GM12878 (cell line): ENCODE results near the gene RIOX2. TPM values are rescaled to one million over a fixed set of nuclear protein-coding genes. Genes with fewer than 3 reads are reported as not detected.

ENCODE experiments used
- ATAC-seq: fragments of 200-7000 bp; cut with Tn5 transposase; 3 replicates; pipeline ENCODE4 v1.9.1; 2020; ENCODE audit warnings: mild to moderate bottlenecking, moderate library complexity
- BruUV-seq: library from RNA; stranded (reverse); fragments of 400-500 nt; replicated peaks from 2 replicates; lab custom pipeline; 2021; lab: Mats Ljungman, UMichigan
- CTCF ChIA-PET: fragments of 300-600 bp; sonication (Branson Sonifier 250); formaldehyde crosslinking; extraction: SDS; loops from one replicate; lab custom pipeline; 2021; ENCODE audit warnings: inconsistent platforms; lab: Yijun Ruan, JAX
- POLR2A ChIA-PET: fragments of 350-600 bp; formaldehyde crosslinking; extraction: SDS; loops from one replicate; lab custom pipeline; 2021; ENCODE audit warnings: inconsistent platforms; lab: Charles Lee
- RAD21 ChIA-PET: fragments of 300-600 bp; sonication (Branson Sonifier 250); formaldehyde crosslinking; loops from one replicate; lab custom pipeline; 2023; ENCODE audit warnings: antibody characterized with exemption; ENCODE audit not compliant: unreplicated experiment; lab: Charles Lee
- SMC1A ChIA-PET: fragments of 300-600 bp; sonication (Branson Sonifier 250); formaldehyde crosslinking; loops from one replicate; lab custom pipeline; 2023; ENCODE audit not compliant: unreplicated experiment, uncharacterized antibody; lab: Charles Lee
- DNase-seq: peaks from one replicate; pipeline ENCODE4 v3.0.0-alpha.2; 2011; ENCODE audit warnings: low read depth, low spot score
- FAIRE-seq: peaks from 3 replicates; lab custom pipeline; 2011; peaks lifted over from hg19 to GRCh38; lab: Jason Lieb, UNC
- H2AFZ ChIP-seq: 2 replicates; pipeline ENCODE4 v1.6.0; 2011; ENCODE audit warnings: low read depth, low read length, control low read depth; ENCODE audit not compliant: control insufficient read depth
- H3K27ac ChIP-seq: 2 replicates; pipeline ENCODE4 v1.5.1; 2011; ENCODE audit warnings: control low read depth; ENCODE audit not compliant: control insufficient read depth, insufficient read depth
- H3K27me3 ChIP-seq, 2 experiments: replicated peaks in 1 of 2; 2 replicates each; pipeline versions ENCODE4 v1.6.0 to v1.6.1; 2011; ENCODE audit warnings: low read length in 1 of 2; ENCODE audit not compliant: control insufficient read depth in 2 of 2, insufficient read depth in 2 of 2
- H3K36me3 ChIP-seq, 2 experiments: 2 replicates each; pipeline ENCODE4 v1.5.1; 2011; ENCODE audit warnings: low read length in 1 of 2; ENCODE audit not compliant: control insufficient read depth in 2 of 2, insufficient read depth in 2 of 2
- H3K4me1 ChIP-seq: 2 replicates; pipeline ENCODE4 v1.6.1; 2011; ENCODE audit warnings: mild to moderate bottlenecking, low read length, moderate library complexity, mixed read lengths; ENCODE audit not compliant: control insufficient read depth, insufficient read depth
- H3K4me2 ChIP-seq: 2 replicates; pipeline ENCODE4 v1.6.0; 2011; ENCODE audit warnings: control low read depth; ENCODE audit not compliant: control insufficient read depth, insufficient read depth
- H3K4me3 ChIP-seq: fragments of 200-600 bp; sonication (generic); 2 replicates; pipeline ENCODE4 v1.5.1; 2016
- H3K79me2 ChIP-seq: 2 replicates; pipeline ENCODE4 v1.6.0; 2011; ENCODE audit warnings: low read length; ENCODE audit not compliant: control insufficient read depth, insufficient read depth
- H3K9ac ChIP-seq: 2 replicates; pipeline ENCODE4 v1.8.0; 2011; ENCODE audit warnings: low read length, control low read depth, mixed read lengths; ENCODE audit not compliant: control insufficient read depth, insufficient read depth
- H3K9me3 ChIP-seq: replicated peaks from 3 replicates; pipeline ENCODE4 v1.5.1; 2011; ENCODE audit warnings: mild to moderate bottlenecking, low read length; ENCODE audit not compliant: control insufficient read depth, insufficient read depth
- H4K20me1 ChIP-seq: 2 replicates; pipeline ENCODE4 v1.6.0; 2011; ENCODE audit not compliant: control insufficient read depth, insufficient read depth
- BCL3 ChIP-seq: IDR thresholded peaks from 2 replicates; pipeline ENCODE4 v1.6.1; 2011; ENCODE audit warnings: borderline replicate concordance, low read depth, mild to moderate bottlenecking, moderate library complexity, low read length; ENCODE audit not compliant: insufficient read depth, poor library complexity, severe bottlenecking
- NR2F1 ChIP-seq: fragments of 450-650 bp; conservative IDR thresholded peaks from 2 replicates; pipeline ENCODE4 v1.6.1; 2017; ENCODE audit warnings: mild to moderate bottlenecking
- PAX8 ChIP-seq: fragments of 450-650 bp; IDR thresholded peaks from 2 replicates; pipeline ENCODE4 v1.6.1; 2017; ENCODE audit warnings: mild to moderate bottlenecking, moderate library complexity
- POU2F2 ChIP-seq: IDR thresholded peaks from 3 replicates; pipeline ENCODE4 v1.6.1; 2011; ENCODE audit warnings: low read depth, mild to moderate bottlenecking, low read length, borderline replicate concordance
- PRDM15 ChIP-seq: fragments of 450-650 bp; formaldehyde crosslinking; IDR thresholded peaks from 2 replicates; pipeline ENCODE4 v1.4.0; 2020; ENCODE audit warnings: mild to moderate bottlenecking, moderate library complexity
- RCOR1 ChIP-seq: conservative IDR thresholded peaks from 2 replicates; pipeline ENCODE4 v1.6.1; 2012; ENCODE audit warnings: low read depth, low read length, improper control_type of control experiment
- SRF ChIP-seq, 2 experiments: IDR thresholded peaks; 2 replicates each; pipeline ENCODE4 v1.6.1; 2011; ENCODE audit warnings: low read depth in 2 of 2, low read length in 2 of 2, mild to moderate bottlenecking in 1 of 2, moderate library complexity in 1 of 2
- SUPT20H ChIP-seq: IDR thresholded peaks from 2 replicates; pipeline ENCODE4 v1.6.1; 2011; ENCODE audit warnings: low read depth, mild to moderate bottlenecking, low read length, moderate library complexity, borderline replicate concordance; ENCODE audit not compliant: control insufficient read depth
- ZNF207 ChIP-seq: fragments of 450-650 bp; IDR thresholded peaks from 2 replicates; pipeline ENCODE4 v1.6.1; 2014; ENCODE audit warnings: antibody characterized with exemption, mild to moderate bottlenecking, borderline replicate concordance
- ZNF592 ChIP-seq: fragments of 450-650 bp; IDR thresholded peaks from 2 replicates; pipeline ENCODE4 v1.6.1; 2017; ENCODE audit warnings: mild to moderate bottlenecking, moderate library complexity
- ZZZ3 ChIP-seq: IDR thresholded peaks from 2 replicates; pipeline ENCODE4 v1.6.1; 2011; ENCODE audit warnings: low read depth; ENCODE audit not compliant: control insufficient read depth, insufficient read length
- in situ Hi-C: fragments of 300-500 bp; cut with MboI; formaldehyde crosslinking; loops from 9 replicates; pipeline ENCODE4 v1.14.3; 2018; ENCODE audit warnings: mixed read lengths
- intact Hi-C: fragments of 100-400 bp; cut with micrococcal nuclease; formaldehyde crosslinking; loops from one replicate; pipeline ENCODE4 v1.14.2; 2022; ENCODE audit not compliant: unreplicated experiment
- polyA plus RNA-seq, 11 experiments: library from polyadenylated mRNA; depleted of rRNA in 4 of 11; unstranded in 6 of 11; stranded (reverse) in 5 of 11; fragments of >200 nt; fragmentation: Nextera tagmentation in 4 of 11; fragmentation: Illumina TruSeq in 1 of 11; extraction: Ambion mirVana in 4 of 11; extraction: Trizol in 1 of 11; gene quantifications; 1 replicate in 1 of 11; 2 replicates in 10 of 11; pipeline versions ENCODE4 v1.2.1 to v1.2.3, GENCODE V29; 2011 to 2016; ENCODE audit warnings: inconsistent platforms in 2 of 11, missing spikeins in 2 of 11, low read depth in 1 of 11
- total RNA-seq, 4 experiments: library from RNA; depleted of rRNA in 3 of 4; stranded (reverse); fragments of >200 nt in 3 of 4; fragmentation: Illumina TruSeq in 1 of 4; extraction: Trizol in 1 of 4; gene quantifications; 2 replicates each; pipeline versions ENCODE4 v1.2.1 to v1.2.3, GENCODE V29; 2013 to 2021

The RIOX2 gene
- total and polyA plus RNA-seq, 10 of the 15 experiments (the other 5 are each of a cell fraction or from before 2014, with no cell fraction given), result 24.1 to 52.6 (median 44.0) TPM

- TF ChIP-seq PAX8 (no peak), ZZZ3 (no peak)
Observed at GRCh38 chr3:97901313-97902248, 70.7 kb downstream of the RIOX2 start (continued).

GRCh38 chr3:97899331-97899730, 72.9 kb downstream of the RIOX2 start:
- Histone ChIP-seq H4K20me1 (no peaks in the 10 kb centered on the region), H3K27ac (no peak overlapping the region), H3K27me3 (no peaks in the 10 kb centered on the region), H3K36me3 (no peaks in the 10 kb centered on the region), H3K4me2 (no peak overlapping the region), H3K4me3 (no peak overlapping the region), H3K79me2 (no peaks in the 10 kb centered on the region), H2AFZ (no peak overlapping the region), H3K4me1 (peaks cover 10% of the 10 kb centered on the region), H3K9me3 (no peaks in the 10 kb centered on the region), H3K9ac (no peak overlapping the region)
- no TSS peak for BruUV-seq
- SMC1A ChIA-PET, result no interaction called here
- FAIRE-seq (peak; percentile 23), ATAC-seq (no peak), DNase-seq (no peak)
- CTCF ChIA-PET, result no interaction called here
- RAD21 ChIA-PET, result no interaction called here
- POLR2A ChIA-PET, result no interaction called here
- in situ Hi-C loops (no loop called here), intact Hi-C loops (no loop called here)
- TF ChIP-seq SUPT20H (no peak), ZNF592 (no peak), SRF (IDR thresholded peaks at IDR 0.05; ENCODE audit: low read depth in 2 of 2, low read length in 2 of 2) (no peak), NR2F1 (no peak), BCL3 (no peak), PRDM15 (CRISPR knock-in tag) (no peak), RCOR1 (no peak), POU2F2 (no peak), ZNF207 (no peak)
